ENCODE measurements around the gene KMT5B.

DNA sequence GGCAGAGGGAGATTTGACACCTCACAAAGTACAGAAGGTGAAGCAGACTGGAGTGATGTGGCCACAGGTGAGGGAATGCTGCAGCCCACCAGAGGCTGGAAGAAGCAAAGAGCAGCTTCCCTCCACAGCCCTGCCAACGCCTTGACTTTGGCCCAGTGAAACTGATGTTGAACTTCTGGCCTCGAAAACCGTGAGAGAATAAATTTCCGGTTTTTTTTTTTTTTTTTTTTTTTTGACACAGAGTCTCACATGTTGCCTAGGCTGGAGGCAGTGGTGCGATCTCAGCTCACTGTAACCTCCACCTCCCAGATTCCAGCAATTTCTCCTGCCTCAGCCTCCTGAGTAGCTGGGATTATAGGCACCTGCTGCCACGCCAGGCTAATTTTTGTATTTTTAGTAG, 8.7 kb downstream of the KMT5B start:
- TF ChIP-seq CTCF (conservative IDR thresholded peaks at IDR 0.05; ENCODE audit: low read length): no peak
- no peak for TF ChIP-seq EZH2phosphoT487 (IDR thresholded peaks at IDR 0.05; ENCODE audit: borderline replicate concordance)
